ENCODE results near the gene PITX2.

The PITX2 gene

GRCh38 chr4:110624904-110625494, 2.1 kb upstream of the PITX2 start:
- DNase-seq (ENCODE audit: low read depth in 2 of 2, low spot score in 1 of 2), result no peak

- DNase-seq (ENCODE audit: low read depth in 2 of 2, low spot score in 1 of 2), result no peak
These were observed 1.5 kb upstream of the PITX2 start for GRCh38 chr4:110624398-110624780.

DNA sequence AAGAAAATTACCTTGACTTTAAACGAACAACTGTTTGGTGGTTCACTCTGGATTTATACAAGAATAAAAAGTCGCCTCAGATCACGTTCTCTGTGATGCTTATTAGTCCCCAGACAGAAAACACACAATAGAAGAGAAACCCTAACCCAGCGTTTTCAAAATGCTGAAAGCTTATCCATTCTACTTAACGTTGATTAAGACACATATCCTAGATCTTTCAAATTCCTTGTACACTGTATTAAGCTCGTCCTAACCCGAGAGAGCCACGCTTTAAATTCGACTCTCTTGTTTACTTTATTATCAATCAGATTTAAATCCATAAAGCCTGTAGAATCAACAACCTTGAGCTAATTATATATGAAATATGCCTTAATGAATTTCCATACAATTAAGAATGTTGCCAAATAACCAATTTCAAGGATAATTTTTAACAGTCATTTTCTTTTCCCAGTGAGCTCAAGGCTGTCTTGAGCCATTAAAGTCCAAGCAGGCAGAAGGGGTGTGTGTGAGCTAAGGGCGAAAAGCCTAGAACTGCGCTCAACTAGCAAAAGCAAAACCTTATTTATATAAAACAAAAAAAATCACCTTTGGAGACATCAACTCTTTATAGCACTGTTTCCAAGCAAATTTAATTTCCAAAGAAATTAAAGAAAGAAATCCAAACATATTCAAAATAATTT, 981 bp upstream of the PITX2 start:
- no peak for DNase-seq (ENCODE audit: low read depth in 2 of 2, low spot score in 1 of 2)

DNA sequence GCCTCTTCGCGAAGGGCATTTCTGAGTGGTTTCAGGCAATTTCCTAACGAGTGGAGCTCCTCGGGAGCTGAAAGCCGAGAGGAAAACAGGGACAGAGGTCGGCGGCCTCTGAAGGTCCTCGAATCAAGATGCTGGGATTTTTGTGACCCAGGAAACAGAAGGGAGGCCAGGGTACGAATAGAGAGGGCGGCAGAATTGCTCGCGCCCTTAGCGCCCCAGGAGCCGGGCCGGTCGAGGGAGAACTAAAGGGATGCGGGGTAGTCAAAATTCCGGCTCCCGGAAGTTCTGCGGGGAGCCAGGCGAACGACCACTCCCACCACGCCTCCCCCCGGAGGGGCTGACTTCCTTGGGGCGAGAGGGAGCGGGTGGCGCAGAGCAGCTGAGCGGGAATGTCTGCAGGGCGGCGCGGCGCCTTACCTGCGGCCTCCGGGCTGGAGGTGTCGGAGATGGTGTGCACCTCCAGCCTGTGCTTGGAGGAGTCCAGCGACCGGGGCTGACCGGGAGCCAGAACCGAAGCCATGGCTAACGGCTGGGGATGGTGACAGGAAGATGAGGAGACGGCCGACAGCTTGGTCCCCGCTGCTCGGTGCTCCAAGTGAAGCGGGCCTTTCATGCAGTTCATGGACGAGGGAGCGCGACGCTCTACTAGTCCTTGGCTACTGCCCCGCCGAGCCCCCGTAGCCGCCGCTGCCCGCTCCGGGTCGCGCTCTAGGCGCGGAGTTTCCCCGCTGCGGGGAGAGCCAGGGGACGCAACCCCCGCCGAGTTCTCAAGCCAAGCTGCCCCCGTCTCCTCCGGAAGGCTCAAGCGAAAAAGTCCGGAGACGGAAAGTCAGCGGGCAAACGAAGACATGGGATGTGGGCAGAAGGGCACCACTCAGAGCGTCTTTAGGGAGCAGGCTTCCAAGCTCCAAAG, 782 bp downstream of the PITX2 start:
- DNase-seq (ENCODE audit: low read depth in 2 of 2, low spot score in 1 of 2), result no peak

DNA sequence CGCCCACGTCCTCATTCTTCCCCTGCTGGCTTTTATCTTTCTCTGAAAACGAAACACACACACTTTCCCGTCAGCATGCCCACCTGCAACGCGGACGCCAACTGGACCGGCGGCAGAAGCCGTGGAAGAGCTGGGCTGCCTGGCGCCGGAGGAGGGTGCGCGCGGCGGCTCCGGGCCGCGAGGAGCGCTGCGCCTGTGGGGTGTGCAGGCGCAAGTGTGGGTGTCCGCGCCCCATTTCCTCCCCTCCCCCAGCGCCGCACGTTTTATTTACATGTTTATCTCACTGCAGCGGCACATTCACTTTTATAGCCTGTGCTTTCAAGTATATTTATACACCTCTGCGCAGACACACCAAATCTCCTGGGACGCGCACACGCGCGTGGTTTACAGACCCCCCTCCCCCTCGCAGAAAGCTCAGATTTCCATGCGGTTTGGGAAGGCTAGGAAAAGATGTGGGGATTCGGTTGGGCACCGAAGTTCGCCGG, 1.5 kb downstream of the PITX2 start:
- no peak for DNase-seq (ENCODE audit: low read depth in 2 of 2, low spot score in 1 of 2)

DNA sequence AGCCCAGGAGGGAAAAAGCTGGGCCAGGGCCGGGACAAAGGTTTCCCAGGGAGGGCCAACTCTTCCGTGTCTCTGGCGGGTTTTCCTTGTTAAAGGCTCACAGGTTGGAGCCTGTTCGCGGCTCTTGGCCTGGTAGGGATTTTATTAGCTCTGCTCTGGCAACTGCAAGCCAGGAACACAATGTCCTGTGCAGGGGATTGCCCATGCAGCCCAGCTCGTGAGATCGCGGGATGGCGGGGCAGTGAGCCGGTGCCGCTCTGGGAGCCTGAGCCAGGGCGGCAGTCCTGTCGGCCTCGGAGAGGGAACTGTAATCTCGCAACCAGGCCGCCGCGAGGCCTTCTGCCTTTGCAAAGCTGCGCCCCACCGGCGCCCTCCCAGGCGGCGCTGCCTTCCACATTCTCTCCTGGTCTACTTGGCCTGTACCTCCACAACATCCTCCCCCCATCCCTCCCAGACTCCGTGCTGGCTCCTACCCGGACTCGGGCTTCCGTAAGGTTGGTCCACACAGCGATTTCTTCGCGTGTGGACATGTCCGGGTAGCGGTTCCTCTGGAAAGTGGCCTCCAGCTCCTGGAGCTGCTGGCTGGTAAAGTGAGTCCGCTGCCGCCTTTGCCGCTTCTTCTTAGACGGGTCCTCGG, 2.1 kb downstream of the PITX2 start:
- no peak for DNase-seq (ENCODE audit: low read depth in 2 of 2, low spot score in 1 of 2)

- no peak for DNase-seq (ENCODE audit: low read depth in 2 of 2, low spot score in 1 of 2)
These were observed 2.6 kb downstream of the PITX2 start for GRCh38 chr4:110620322-110620690.

- no peak for DNase-seq (ENCODE audit: low read depth in 2 of 2, low spot score in 1 of 2)
These were observed 3.2 kb downstream of the PITX2 start for GRCh38 chr4:110619463-110620247.

DNA sequence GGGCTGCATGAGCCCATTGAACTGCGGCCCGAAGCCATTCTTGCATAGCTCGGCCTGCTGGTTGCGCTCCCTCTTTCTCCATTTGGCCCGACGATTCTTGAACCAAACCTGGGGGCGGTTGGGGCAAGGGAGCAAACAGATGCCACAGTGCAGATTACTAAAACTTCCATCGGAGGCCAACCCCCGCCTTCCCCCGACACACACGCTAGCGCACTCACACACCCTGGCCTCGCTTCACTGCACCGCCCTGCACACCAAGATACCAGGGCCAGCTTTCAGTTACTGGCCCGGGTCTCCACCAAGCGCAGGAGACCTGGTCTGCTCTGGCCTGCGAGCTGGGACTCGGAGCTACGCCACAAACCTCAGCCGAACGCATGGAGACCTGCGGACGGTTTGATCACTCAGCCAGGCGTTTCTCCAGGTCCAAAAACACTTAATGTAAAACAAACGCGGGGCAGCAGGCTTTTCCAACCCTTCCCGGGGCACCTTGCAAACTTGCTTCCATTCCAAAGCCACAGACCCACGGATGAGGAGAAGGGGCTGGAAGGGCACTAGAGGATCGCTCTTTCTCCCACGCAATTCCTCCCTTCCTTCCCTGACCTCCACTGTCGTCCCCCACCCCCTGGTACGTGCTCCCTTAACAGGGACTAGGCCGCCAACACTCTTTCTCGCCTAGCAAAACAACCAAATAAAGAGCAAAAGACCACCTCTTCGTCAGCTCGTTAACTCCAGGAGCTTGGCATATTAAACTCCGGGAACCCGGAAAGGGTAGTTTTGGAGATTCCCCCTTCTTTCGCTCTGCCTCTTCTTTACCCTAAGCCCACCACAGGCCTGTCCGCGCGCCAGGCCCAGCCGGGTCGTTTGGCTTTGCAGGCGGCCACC, 4.1 kb downstream of the PITX2 start:
- no peak for DNase-seq (ENCODE audit: low read depth in 2 of 2, low spot score in 1 of 2)

GRCh38 chr4:110617646-110618580, 5.0 kb downstream of the PITX2 start:
- no peak for DNase-seq (ENCODE audit: low read depth in 2 of 2, low spot score in 1 of 2)

DNA sequence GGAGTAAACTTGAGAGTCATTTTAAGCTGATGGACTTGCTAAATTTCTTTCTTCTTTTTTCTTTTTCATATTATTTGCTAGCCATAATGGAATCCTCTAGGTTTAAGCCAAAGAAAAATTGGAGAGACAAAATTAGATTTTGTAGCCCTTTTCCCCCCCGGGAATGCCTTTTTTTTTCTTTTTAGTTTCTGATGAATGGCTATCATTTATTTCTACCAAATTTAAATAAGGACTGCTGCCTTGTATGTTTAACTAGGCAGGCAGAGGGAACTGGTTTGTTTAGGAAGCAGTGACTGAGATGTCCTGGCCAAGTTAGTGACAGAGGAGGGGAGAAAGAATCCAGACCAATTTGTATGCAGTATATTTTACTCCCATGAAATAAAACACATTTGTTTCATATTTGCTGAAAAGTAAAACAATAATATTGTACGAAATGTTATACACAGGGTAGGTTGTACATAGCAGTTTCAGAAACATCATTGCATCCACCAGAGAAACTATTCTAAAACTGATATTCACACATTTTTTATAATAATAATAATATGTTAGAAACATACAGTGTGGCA, 5.7 kb downstream of the PITX2 start:
- no peak for DNase-seq (ENCODE audit: low read depth in 2 of 2, low spot score in 1 of 2)

DNA sequence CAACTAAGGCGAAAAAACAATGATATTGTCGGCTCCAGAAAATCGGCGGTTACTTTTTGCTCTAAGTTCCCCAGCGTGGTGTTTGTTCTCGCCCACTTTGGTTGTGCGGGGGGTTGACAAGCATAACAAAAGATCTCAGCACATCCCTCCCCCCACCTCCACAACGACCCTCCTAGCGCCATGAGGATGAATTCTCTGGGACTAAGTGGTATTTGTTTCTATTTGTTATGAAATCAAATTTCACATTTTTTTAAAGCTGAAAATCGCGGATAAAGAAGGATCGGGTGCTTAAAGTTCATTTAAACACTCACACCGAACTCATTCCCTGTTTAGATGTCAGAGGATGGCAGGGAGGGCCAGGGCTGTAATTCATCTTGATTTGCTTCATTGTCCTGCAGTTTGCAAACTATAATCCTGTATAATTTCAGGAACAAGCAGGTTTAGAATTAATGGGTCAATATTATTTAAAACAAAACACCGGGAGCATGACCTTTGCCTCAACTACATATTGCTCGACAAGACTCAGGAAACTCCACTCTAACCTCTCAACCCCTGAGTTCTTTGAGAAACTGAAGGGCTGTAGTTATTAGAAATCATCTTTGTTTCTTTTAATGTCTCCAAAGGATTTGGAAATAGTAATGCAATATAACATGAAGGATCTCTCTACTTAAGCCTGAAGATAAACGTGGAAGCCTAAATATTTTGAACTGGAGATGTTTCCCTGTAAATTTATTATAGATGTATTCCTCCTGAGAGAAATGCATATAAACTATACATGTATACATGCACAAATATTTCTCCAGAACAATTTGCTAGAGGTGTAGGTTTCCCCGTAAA, 6.4 kb downstream of the PITX2 start:
- no peak for DNase-seq (ENCODE audit: low read depth in 2 of 2, low spot score in 1 of 2)

DNA sequence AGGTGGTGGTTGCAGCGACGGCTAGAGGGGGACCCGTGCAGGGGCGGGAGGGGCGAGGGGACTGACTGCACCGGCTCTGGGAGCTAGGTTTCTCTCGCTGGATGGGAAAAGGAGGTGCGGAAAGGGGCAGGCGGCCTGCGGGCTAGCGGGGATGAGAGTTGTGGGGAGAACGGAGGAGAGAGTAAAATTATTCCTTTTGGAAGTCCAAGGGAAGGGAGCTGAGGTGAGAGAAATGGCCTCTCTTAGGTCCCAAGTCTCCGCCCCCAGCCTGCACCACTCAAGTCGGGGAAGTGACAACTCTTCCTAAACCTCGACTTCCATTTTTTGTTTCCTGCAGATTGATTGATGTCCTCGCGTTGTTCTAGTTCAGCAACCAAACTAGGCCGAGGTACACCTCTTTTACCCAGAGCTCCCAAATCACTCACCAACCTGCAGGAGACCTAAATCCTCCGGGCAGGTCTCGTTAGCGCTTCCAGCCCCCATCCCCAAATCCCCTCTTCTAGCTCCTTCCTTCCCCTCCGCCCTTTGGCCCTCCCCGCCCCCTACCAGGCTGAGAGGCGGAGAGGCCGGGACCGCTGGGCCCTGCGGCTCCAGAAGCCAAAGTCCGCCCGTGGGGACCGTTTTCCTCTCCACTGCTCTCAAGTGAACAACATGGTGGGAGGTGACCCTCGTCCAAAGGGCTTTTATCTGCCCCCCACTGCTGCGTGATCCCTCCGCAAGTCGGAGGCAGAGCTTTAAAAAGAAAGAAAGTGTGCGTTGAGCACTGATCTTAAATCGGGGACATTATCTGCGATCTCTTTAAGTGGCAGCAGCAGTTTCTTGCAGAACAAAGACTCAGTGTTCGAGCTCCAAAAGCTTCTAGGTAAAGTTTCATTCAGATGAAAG, 7.3 kb downstream of the PITX2 start:
- DNase-seq (ENCODE audit: low read depth in 2 of 2, low spot score in 1 of 2), result no peak

- DNase-seq (ENCODE audit: low read depth in 2 of 2, low spot score in 1 of 2), result no peak
These were observed 7.9 kb downstream of the PITX2 start for GRCh38 chr4:110614976-110615352.

GRCh38 chr4:110614173-110614963, 8.5 kb downstream of the PITX2 start:
- DNase-seq (ENCODE audit: low read depth in 2 of 2, low spot score in 1 of 2), result no peak

DNA sequence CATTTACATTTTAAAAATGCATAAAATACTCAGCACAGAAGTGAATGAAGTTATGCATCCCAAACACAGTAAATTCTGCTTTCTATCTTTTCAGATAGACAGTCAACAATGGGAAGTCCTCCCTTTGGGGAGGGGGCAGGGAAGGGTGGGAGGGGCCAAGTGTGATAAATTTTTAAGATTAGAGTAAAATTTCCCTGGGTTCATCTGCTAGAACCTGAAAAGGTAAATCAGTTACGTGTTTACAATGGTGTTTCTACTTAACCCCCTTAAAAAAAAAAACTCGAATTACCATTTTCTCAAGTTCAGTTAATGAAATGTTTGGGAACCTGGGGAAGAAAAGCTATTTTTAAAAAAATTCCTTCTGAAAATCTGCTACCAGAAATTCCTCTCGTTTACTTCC, 9.1 kb downstream of the PITX2 start:
- DNase-seq (ENCODE audit: low read depth in 2 of 2, low spot score in 1 of 2), result no peak
